HG03159 (cell line): ENCODE measurements around the gene STEAP4.
A peak's percentile ranks its signal among the peaks of the same experiment; 100 is the strongest.
"Not testable (repeated sequence)": the region's sequence is repeated elsewhere in the genome, so short reads cannot be mapped to it uniquely, and the experiment has no call there.

Experiments used
- ATAC-seq: cut with Tn5 transposase; IDR thresholded peaks from one replicate; pipeline ENCODE4 v1.9.1; 2021; ENCODE audit warnings: mild to moderate bottlenecking, moderate library complexity; ENCODE audit not compliant: unreplicated experiment

Gene STEAP4

DNA sequence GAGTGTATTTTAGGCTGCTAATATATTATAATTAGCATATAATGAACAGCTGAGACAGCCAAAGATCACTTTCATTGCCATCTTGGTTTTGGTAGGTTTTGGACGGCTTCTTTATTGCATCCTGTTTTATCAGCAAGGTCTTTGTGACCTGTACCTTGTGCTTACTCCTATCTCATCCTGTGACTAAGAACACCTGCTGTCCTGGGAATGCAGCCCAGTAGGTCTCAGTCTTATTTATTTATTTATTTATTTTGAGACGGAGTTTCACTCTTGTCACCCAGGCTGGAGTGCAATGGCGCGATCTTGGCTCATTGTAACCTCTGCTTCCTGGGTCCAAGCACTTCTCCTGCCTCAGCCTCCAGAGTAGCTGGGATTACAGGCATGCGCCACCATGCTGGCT is 31.8 kb downstream of the STEAP4 start:
- ATAC-seq = not testable (repeated sequence)

DNA sequence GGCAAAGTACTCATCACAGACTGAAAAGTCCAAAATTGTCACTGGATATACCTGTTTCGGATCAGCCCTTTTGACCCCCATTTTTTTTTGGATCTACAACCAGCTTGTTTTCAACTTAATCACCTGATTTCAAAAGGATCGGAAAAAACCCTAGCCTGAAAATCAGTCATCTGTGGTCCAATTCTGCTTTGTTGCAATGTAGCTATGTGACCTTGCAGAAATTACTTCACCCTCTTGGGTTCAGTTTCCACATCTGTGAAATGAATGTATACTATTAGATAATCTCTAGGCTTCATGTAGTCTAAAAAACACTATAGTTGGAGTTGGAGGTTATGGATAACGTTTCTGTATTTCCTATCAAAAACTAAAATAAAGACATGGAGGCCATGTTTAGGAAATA is 37.1 kb downstream of the STEAP4 start:
- no peak for ATAC-seq

DNA sequence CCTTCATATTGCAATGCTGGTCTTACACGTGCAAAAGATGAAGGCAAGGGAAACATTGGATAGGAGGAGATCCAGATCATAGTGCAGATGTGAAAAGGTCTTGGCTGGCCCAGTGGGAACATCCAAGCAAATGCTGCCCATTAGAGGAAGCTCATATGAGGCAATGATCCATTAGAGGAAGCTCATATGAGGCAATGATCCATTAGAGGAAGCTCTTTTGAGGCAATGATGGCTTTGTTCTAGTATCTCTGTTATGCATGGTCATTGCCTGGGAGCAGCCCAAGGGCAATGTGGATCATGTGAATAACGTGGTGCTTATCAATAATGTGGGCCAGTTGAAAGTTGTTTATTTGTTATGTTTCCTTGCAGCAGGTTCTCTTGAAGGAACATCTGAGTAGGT is 37.8 kb downstream of the STEAP4 start:
- ATAC-seq = no peak

GRCh38 chr7:88268051-88268450 is 38.6 kb downstream of the STEAP4 start:
- no peak for ATAC-seq

GRCh38 chr7:88267421-88267820 is 39.3 kb downstream of the STEAP4 start:
- no peak for ATAC-seq

DNA sequence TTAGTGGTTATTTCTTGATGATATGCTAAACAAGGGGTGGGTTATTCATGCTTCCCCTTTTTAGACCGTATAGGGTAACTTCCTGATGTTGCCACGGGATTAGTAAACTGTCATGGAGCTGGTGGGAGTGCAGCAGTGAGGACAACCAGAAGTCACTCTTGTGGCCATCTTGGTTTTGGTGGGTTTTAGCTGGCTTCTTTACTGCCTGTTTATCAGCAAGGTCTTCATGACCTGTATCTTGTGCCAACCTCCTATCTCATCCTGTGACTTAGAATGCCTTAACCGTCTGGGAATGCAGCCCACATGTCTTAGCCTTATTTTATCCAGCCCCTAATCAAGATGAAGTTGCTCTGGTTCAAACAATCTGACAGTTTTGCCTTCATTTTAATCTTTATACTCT is 41.7 kb downstream of the STEAP4 start:
- ATAC-seq = not testable (repeated sequence)

DNA sequence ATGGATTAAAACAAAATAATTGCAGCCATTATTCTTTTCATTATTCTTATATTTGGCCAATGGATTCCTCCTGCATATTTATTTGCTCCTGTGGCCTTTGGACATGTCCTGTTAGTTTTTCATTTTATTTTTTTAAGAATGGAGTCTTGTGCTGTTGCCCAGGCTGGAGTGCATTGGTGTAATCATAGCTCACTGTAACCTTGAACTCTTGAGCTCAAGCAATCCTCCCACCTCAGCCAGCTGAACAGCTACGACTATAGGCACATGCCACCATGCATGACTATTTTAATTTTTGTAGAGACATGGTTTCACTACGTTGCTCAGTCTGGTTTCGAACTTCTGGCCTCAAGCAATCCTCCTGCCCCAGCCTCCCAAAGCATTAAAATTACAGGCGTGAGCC is 44.1 kb downstream of the STEAP4 start:
- no peak for ATAC-seq

GRCh38 chr7:88260719-88261118 is 46.0 kb downstream of the STEAP4 start:
- ATAC-seq = no peak

- ATAC-seq = no peak
Observed at GRCh38 chr7:88259656-88260380, 46.9 kb downstream of the STEAP4 start.

GRCh38 chr7:88258296-88258695 is 48.4 kb downstream of the STEAP4 start:
- ATAC-seq = not testable (repeated sequence)

GRCh38 chr7:88256906-88257305 is 49.8 kb downstream of the STEAP4 start:
- no peak for ATAC-seq

DNA sequence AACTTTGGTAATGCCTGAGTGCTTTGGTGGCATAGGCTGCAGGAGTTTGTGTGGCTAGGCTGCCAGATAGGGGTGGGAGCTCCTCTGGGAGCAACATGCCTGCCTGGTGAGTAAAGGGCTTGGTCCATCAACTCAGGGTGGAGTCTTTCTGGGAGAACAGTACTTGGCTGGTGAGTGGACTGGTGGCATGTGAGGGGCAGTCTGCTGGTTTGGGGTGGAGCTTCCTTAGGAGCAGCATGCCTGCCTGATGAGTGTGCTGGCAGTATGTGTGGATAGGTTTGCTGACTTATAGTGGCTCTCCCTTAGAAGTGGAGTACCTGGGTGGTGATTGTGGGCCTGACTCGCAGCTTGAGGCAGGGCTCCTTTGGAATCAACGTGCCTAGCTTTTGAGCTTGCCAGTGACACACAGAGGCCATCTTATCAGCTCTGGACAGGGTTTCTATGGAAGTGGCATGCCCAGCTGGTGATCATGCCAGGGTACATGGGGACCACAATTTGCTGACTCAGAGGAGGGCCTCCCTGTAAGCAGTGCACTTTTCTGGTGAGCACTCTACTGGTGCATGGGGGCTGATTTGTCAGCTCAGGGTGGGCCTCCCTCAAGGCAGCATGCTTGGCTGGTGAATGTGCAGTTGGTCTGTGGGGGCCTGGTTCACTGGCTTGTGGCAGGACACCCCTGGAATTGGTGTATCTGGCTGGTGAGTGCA is 51.8 kb downstream of the STEAP4 start:
- ATAC-seq = no peak

DNA sequence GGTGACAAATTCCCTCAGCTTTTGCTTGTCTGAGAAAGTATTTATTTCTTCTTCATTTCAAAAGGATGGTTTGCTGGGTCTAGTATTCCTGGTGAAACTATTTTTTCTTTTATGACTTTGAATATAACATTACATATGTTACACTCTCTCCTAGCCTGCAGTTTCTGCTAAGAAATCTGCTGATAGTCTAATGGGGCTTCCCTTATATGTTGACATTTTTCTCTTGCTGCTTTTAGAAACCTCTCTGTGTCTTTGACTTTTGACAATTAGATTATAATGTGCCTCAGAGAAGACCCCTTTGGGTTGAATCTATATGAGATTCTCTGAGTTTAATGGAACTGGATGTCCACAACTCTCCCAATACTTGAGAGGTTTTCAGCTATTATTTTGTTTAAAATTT is 53.1 kb downstream of the STEAP4 start:
- no peak for ATAC-seq

- ATAC-seq = no peak
Observed at GRCh38 chr7:88244258-88244657, 62.4 kb downstream of the STEAP4 start.

DNA sequence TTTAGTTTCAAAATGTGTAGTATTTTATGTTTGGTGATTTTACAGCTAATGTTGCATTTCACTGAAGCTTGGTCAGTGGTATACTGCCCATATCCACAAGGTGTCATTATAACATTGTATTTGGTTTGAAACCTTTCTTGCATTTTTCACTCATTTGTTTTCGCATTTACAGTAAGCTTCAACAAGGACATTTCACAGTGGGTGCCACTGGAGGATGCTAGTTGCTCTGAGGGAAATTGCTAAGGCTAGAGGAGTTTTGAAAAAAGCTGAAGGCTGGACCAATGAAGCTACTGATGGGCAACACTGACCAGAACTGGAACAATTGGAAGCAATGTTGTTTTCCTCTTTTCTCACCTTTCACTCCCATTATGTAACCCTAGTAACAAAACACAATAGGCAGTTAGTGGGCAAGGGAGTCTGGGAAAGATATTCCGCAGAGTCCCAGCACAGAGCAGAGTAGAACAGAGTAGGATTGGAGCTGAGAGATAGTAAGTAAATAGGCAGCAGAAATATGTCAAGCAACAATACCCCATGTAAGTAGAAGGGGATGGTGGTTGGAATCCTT is 63.3 kb downstream of the STEAP4 start:
- peak; percentile 72 for ATAC-seq

DNA sequence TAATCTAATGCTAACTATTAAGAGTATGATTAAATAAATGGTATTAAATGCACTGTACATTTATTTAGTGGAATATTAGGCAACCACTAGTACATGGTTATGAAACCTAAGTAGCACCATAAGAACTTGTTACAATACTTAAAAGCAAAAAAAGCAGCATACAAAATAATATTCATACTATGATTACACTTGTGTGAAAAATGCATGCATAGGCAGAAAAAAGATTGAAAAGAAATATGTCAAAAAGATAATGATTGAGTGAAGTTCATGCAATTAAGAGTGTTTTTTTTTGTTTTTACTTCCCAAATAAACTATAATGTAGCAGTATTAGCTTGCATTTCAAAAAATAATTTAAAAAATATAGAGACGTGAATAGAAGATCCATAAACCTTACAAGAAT is 66.8 kb downstream of the STEAP4 start:
- ATAC-seq = no peak

- no peak for ATAC-seq
Observed at GRCh38 chr7:88233828-88234227, 72.9 kb downstream of the STEAP4 start.

DNA sequence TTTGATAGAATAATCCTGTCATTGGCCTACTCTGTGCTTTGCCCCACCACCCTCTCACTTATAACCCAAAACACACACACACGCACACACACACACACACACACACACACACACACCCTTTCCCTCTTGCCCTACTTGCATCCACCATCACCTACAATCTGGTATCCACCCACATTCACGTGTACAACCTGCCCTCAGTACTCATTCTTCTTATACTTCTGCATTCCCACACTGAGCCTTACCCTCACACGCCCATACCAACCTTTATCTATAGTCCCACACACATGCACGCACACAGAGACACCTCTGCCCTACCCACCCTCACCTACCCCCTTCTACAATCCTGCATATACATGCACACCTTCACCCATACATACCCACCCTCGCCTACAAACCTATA is 76.0 kb downstream of the STEAP4 start:
- ATAC-seq = no peak

- ATAC-seq = no peak
Observed at GRCh38 chr7:88229302-88229995, 77.2 kb downstream of the STEAP4 start.

- ATAC-seq = peak; percentile 51
Observed at GRCh38 chr7:88226886-88227516, 79.7 kb downstream of the STEAP4 start.

DNA sequence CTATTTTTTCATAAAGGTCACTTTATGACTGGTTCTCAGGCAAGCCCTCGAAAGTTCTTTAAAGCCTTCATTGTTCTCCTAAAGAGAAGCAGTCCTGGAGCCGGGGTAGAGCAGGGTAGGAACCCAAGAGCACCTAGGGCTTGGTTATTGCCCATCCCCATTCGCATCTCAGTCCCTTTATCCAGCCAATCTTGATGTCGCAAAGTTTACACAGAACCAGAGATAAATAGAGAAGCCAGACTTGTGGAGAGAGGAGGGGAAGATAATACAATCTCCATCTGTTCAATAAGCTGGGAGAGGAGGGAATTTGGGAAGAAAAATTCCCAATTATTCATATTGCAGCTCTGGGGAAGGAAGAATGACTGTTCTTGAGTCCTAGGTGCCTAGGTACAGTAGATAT is 80.5 kb downstream of the STEAP4 start:
- no peak for ATAC-seq
